Activated CD8-positive, alpha-beta T cell treated with anti-CD3 and anti-CD28 coated beads for 36 hours (primary cell): ENCODE measurements around the gene APOH. TPM values are rescaled to one million over a fixed set of nuclear protein-coding genes. Genes with fewer than 3 reads are reported as not detected.

Experiments
- ATAC-seq: fragments of 200-7000 bp; cut with Tn5 transposase; one replicate; pipeline ENCODE4 v1.10.0; 2021; ENCODE audit warnings: mild to moderate bottlenecking, moderate library complexity
- CTCF ChIA-PET: fragments of 350-600 bp; sonication (Branson Sonifier 250); formaldehyde crosslinking; loops from one replicate; lab custom pipeline; 2021; ENCODE audit warnings: antibody characterized with exemption; lab: Charles Lee
- POLR2A ChIA-PET: fragments of 350-600 bp; sonication (Branson Sonifier 250); formaldehyde crosslinking; loops from one replicate; lab custom pipeline; 2021; ENCODE audit warnings: antibody characterized with exemption; lab: Charles Lee
- DNase-seq: peaks from one replicate; pipeline ENCODE4 v3.0.0-alpha.2; 2020
- H3K27ac Mint-ChIP-seq: one replicate; pipeline ENCODE4 v1.8.0; 2021; ENCODE audit warnings: mild to moderate bottlenecking, mixed read lengths
- H3K27me3 Mint-ChIP-seq: one replicate; pipeline ENCODE4 v1.8.0; 2021; ENCODE audit warnings: mixed read lengths
- H3K36me3 Mint-ChIP-seq: one replicate; pipeline ENCODE4 v1.8.0; 2021; ENCODE audit warnings: low read depth, mixed read lengths
- H3K4me1 Mint-ChIP-seq: one replicate; pipeline ENCODE4 v1.8.0; 2021; ENCODE audit warnings: low read depth, mixed read lengths
- H3K4me3 Mint-ChIP-seq: one replicate; pipeline ENCODE4 v1.8.0; 2021; ENCODE audit warnings: mild to moderate bottlenecking, moderate library complexity, mixed read lengths
- H3K9me3 Mint-ChIP-seq: one replicate; pipeline ENCODE4 v1.8.0; 2021; ENCODE audit warnings: mixed read lengths
- intact Hi-C: fragments of 100-400 bp; cut with micrococcal nuclease; formaldehyde crosslinking; loops from one replicate; pipeline ENCODE4 v1.10.0; 2022
- total RNA-seq, 2 experiments: library from RNA; stranded (reverse); gene quantifications; one replicate each; pipeline ENCODE4 v1.2.3, GENCODE V29; 2021
- TF ChIP-seq, protein P1 (sequence below): fragments of 200-600 bp; IDR thresholded peaks from one replicate; pipeline ENCODE4 v1.8.0; 2022; ENCODE audit warnings: antibody characterized with exemption, mild to moderate bottlenecking

APOH gene
- total RNA-seq, 2 experiments from 2014 or later: not detected

- no peaks in the 10 kb centered on the region for H3K36me3 Mint-ChIP-seq
- no peaks in the 10 kb centered on the region for H3K27me3 Mint-ChIP-seq
- H3K9me3 Mint-ChIP-seq: no peaks in the 10 kb centered on the region
- DNase-seq (no peak), ATAC-seq (no peak)
- intact Hi-C loops: loop anchor here (10.0 kb wide), 1 partner anchor 935 kb away; no protein-coding TSS in a partner anchor
- H3K4me1 Mint-ChIP-seq: no peaks in the 10 kb centered on the region
- ChIA-PET CTCF (no interaction called here), POLR2A (no interaction called here)
- TF ChIP-seq, protein P1, sequence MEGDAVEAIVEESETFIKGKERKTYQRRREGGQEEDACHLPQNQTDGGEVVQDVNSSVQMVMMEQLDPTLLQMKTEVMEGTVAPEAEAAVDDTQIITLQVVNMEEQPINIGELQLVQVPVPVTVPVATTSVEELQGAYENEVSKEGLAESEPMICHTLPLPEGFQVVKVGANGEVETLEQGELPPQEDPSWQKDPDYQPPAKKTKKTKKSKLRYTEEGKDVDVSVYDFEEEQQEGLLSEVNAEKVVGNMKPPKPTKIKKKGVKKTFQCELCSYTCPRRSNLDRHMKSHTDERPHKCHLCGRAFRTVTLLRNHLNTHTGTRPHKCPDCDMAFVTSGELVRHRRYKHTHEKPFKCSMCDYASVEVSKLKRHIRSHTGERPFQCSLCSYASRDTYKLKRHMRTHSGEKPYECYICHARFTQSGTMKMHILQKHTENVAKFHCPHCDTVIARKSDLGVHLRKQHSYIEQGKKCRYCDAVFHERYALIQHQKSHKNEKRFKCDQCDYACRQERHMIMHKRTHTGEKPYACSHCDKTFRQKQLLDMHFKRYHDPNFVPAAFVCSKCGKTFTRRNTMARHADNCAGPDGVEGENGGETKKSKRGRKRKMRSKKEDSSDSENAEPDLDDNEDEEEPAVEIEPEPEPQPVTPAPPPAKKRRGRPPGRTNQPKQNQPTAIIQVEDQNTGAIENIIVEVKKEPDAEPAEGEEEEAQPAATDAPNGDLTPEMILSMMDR: no peak
- H3K27ac Mint-ChIP-seq: no peak overlapping the region
- no peak overlapping the region for H3K4me3 Mint-ChIP-seq
Observed at GRCh38 chr17:66169839-66170238, 59.4 kb downstream of the APOH start.

DNA sequence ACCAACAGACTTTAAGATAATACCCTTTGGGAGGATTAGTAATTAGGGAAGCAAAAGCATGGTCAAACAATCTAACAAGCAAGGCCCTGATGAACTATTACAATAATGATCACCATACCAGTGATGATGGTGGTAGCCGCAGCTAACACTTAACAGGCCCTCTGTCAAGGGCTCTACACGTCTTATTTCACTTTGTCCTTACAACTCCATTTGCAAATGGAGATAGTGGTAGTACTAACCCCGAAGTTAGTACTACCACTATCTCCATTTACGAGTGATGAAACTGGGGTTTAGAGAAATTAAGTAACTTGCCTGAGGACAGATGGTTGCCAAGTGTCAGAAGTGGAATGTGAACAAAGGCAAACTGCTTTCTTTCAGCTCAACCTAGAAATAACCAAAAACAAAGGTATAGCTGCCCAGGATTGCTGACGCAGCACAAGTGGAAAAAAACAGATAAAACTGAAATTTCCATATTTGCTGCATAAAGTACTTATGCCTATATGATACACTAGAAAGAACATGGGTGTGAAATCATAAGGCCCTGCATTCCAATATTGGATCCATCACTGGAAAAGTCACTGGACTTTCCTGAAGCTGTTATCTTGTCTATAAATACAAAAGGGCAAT, 61.9 kb downstream of the APOH start:
- DNase-seq: no peak
- Mint-ChIP-seq H3K36me3 (no peaks in the 10 kb centered on the region), H3K4me1 (no peaks in the 10 kb centered on the region), H3K4me3 (no peak overlapping the region), H3K9me3 (no peaks in the 10 kb centered on the region), H3K27ac (no peak overlapping the region), H3K27me3 (no peaks in the 10 kb centered on the region)
- ATAC-seq: no peak
- TF ChIP-seq, protein P1: no peak
- ChIA-PET POLR2A (no interaction called here), CTCF (interaction anchor here (0.6 to 4.7 kb wide), 3 partner anchors 23 to 936 kb away, joined by 3 to 36 read pairs (median 3); no protein-coding TSS in a partner anchor)
- intact Hi-C loops: loop anchor here (10.0 kb wide), 1 partner anchor 933 kb away; no protein-coding TSS in a partner anchor

DNA sequence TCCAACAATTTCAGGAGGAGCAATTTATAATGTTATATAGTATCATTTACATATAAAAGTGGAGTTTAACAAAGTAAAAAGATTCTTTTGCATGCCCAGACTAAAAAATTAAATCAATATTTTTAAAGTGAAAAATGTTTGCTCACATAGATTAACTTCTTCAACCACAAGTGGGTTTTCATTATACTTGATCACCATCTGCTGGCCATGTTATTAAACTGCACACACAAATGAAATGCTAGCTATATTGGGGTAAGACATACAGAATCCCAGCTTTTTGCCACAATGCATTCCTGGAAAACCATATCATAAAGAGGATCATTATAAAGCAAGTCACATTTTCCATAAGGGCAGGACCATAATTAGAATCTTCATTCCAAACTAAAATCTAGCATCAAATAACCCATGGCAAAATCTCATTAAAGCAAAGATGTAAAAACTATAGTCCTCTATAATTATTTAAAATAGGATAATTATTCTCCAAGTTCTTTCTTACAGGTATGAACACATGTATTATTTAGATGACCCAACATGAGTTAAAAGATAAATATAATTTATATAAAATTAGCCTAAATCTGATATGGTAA, 63.6 kb downstream of the APOH start:
- no peaks in the 10 kb centered on the region for H3K9me3 Mint-ChIP-seq
- no peaks in the 10 kb centered on the region for H3K36me3 Mint-ChIP-seq
- ChIA-PET CTCF (interaction anchor here (0.7 to 4.7 kb wide), 11 partner anchors 14 to 934 kb away, joined by 3 to 36 read pairs (median 5); no protein-coding TSS in a partner anchor), POLR2A (no interaction called here)
- DNase-seq (peak; percentile 6), ATAC-seq (peak; percentile 47)
- no peak overlapping the region for H3K4me3 Mint-ChIP-seq
- no peak overlapping the region for H3K27ac Mint-ChIP-seq
- peaks cover 8% of the 10 kb centered on the region for H3K4me1 Mint-ChIP-seq
- TF ChIP-seq, protein P1: peak; percentile 84
- no peaks in the 10 kb centered on the region for H3K27me3 Mint-ChIP-seq
- intact Hi-C loops: loop anchor here (10.0 kb wide), 1 partner anchor 931 kb away; no protein-coding TSS in a partner anchor

Other genes starting within 250 kb of the APOH start
- 1 to 10 TPM; 1.2 to 1.5 TPM for gene CEP112, start 37.3 kb downstream of the APOH start, total RNA-seq
- gene PRKCA, start 73.2 kb upstream of the APOH start, total RNA-seq: 10 to 100 TPM; 84.4 to 87.9 TPM